ENCODE results near the gene JAKMIP2.
A peak's percentile ranks its signal among the peaks of the same experiment; 100 is the strongest.
"Not testable (repeated sequence)": the region's sequence is repeated elsewhere in the genome, so short reads cannot be mapped to it uniquely, and the experiment has no call there.

The JAKMIP2 gene

DNA sequence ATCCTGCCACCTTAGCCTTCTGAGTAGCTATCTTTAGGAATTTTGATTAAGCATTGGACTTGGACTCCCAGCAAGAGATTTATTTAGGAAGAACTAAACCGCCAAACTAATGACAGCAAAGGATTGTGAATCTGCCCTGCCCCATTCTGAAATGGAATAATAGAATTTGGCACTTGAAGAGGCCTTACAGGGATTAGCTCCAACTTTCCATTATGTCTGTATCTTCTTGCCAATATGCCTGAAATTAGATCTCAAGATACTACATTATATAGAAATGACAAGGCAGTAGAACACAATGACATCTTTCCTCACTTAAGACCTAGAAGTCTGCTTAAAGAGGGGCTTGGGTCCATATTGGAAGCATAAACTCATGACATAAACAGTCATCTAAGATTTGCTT is 195.7 kb downstream of the JAKMIP2 start:
- DNase-seq: no peak

DNA sequence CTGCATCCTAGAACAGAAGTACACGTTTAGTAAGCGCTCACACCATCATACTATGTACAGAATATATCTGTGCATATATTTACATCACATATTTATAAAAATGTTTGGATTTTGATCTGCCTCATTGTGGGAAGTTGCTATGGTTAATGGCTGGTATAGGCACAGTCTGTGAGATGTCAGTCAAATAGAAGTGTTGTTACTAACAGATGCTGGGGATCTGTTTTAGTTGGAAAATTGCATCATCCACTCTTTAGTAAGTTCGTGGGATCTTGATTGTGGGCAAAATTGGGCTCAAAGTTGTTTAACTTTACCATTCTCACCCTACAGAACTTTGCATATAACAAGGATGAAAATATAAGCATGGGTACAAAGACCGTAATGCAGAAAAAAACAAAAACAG is 196.3 kb downstream of the JAKMIP2 start:
- DNase-seq: no peak

DNA sequence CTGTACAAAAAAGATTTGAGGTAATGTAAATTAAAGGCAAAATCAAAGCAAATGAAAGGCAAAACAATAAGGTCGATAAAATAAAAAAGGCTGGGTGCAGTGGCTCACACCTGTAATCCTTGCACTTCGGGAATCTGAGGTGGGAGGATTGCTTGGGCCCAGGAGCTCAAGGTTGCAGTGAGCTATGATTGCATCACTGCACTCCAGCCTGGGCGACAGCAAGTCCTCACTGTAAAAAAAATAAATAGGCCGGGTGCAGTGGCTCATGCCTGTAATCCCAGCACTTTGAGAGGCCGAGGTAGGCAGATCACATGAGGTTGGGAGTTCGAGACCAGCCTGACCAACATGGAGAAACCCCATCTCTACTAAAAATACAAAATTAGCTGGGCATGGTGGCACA is 200.3 kb downstream of the JAKMIP2 start:
- not testable (repeated sequence) for DNase-seq

DNA sequence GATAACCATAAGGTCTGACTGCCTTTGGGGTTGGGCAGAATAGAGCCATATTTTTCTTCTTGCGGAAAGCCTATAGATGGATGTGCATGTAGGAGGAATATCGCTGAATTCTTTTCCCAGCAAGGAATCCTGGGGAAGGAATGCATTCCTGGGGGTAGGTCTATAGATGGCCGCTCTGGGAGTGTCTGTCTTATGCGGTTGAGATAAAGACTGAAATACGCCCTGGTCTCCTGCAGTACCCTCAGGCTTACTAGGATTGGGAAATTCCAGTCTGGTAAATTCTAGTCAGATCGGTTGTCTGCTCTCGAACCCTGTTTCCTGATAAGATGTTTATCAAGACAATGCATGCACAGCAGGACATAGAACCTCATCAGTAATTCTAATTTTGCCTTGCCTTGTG is 202.1 kb downstream of the JAKMIP2 start:
- DNase-seq: not testable (repeated sequence)

DNA sequence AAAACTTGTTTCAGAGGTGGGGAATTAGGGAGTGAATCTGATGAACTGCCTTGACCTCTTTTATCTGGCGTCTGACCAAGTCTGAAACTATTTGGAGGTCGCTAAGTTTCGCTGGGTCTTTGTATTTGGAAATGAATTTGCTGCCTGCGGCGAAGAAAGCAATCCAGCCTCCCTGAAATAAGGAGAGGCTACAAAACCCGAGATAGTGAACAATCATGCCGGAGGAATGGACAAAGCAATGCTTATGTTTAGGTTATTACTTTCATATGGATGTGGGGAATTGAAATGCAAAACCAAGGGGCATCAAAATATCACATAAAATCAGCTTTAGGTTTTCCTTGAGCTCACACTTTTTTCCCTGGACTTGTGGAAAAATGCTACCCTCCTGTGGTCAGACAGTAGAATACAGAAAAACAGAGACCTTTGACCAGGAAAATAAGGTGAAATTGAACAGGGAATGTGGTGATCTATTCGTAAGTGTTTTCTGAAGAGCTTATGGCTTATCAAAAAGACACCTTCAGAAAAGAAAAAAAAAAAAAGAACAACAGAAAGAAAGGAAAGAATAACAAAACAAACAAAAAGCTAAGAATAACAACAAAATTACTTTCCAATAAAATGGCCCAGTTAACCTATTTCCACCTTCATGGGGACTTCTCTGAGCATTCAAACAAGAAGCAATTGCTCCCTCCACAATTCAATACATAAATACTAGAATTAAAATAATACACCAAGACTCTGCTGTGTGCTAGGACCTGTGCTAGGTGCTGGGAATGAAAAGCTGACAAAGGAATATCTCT is 204.1 kb downstream of the JAKMIP2 start:
- DNase-seq: no peak

DNA sequence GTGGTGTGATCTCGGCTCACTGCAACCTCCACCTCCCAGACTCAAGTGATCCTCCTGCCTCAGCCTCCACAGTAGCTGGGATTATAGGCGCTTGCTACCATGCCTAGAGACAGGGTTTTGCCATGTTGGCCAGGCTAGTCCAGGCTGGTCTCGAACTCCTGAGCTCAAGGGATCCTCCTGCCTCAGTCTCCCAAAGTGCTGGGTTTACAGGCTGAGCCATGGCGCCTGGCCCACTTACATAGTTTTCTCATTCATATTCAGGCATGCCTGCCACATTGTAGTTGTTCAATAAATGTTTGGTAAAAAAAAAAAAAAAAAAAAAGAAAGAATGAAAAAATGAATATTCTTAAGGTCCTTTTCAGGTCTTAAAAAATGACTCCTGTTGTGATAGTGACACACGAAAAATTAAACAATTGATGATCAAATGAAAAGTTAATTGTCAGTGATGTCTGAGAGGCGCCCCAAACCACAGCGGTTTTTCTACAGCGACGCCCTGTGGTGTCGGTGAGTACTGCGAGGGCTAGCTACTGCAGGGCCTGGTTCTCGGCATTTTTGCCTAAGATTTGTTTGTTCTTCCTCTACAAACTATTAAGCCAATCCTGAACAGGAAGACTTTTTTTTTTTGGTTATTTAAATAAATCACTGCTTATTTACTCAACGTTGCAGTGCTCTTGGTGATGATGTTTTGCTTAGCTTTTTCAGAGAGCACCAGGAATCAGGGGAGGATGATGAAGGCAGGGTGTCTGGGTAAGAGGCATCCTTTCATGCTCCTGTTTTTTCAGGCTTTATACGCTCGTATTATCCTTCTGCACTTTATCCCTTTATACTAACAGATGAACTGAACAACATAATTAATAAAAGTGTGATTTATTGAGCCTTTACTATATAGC is 205.6 kb downstream of the JAKMIP2 start:
- DNase-seq: no peak

DNA sequence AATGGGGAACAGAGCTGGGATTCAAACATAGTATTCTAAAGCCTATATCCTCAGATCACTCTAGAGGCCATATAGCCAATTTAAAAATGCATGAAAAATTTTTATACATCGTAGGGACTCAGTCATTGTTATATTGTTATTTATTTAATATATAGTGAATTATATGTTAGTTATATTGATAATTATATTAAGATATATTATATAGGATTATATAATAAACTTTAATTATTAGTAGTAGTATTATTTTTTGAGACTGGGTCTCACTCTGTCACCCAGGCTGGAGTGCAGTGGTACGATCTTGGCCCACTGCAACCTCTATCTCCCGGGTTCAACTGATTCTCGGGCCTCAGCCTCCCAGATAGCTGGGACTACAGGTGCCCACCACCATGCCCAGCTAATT is 206.9 kb downstream of the JAKMIP2 start:
- no peak for DNase-seq

DNA sequence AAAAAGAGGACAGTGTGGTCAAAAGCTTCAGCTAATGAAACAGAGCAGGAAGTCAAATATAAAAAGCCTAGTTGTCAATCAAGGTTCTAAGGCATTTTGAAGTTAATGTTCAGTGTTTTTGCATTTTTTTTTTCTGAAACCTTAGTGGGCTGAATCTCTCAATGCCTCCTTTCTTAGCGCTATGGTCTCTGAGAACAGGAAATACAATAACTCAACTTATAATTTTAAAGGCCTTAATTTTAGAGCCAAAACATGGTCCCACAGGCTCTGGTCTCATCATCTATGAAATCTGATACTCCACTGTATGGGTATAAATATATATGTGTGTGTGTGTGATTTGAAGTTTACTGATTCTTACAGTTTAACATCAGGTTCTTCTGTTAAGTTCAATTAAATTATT is 209.3 kb downstream of the JAKMIP2 start:
- DNase-seq: no peak

DNA sequence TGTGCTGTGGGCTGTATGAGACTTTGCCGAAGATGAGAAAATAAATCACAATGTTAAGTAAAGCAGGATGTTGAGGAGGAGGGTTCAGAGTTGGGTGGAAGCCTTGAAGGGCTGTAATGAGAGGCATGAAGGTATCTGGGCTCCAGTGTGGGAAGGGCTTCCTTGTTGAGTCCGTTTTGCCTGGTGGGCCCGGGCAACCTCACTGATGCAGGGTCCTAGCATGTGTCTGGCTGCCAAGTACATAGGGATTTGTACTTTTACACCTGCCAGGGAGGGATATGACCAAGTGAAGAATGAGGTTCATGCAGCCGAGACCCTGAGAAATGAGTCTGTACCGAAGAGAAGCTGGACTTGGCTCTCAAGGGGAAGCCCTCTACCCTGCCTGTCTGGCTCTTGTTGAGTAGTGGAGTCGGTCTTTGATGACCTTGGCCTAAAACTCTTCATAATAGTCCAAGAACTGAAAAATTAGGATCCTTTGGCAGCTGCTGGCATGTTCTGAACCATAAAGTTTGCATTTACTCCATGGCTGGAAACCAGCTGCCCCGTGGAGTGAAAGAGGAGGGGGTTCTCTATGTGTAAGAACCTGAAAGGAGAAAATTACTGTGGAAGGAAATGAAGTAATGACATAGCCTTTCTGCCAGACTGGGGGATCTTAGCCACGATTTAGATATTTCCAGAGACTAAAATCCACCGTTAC is 213.7 kb downstream of the JAKMIP2 start:
- no peak for DNase-seq

DNA sequence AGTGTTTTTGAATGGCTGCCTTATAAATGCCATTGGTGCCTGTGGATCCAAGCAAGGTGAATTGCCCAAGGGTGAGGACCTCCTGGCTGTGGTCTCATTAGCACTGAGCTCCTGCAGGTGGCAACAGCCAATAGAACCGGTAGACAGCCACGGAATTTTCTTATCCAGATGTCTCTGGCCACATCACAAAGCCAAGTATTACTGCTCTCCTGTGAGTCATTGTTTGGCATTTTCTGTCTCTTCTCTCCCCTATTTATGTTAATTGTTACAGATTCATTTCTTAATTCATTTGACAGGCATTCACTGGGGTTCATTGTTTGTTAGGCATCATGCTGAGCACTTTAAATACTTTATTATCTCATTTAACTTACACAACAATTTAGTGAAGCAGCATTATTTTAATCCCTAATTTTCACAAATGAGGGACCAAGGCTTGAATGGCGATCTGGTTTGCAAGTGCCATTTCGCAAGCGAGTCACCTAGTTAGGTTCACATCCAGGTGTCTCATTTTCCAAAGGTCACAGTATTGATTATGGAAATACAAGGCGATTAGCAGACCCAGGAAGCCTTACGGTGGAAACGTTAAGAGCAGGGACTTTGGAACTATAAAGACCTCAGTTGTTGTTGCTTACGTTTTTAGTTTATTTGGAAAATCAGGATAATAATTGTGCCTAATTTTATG is 214.5 kb downstream of the JAKMIP2 start:
- no peak for DNase-seq

DNA sequence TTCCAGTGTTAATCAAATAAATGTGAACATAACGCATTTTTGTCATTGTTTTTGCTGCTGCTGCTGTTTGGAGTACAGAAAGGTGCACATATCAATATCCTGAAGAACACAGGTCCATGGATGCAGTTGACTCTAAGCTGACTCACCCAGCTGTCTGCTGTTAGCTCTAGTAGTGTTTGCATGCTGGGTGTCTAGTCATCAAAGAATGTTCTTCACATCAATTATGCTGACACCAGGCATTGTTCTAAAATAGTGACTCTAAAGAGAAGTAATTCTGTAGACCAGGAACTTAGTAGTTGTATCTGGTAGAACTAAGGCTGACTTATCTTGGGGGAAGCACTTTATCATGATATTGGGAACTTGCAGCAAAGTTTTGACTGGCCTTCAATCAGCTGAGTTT is 217.0 kb downstream of the JAKMIP2 start:
- DNase-seq: no peak

DNA sequence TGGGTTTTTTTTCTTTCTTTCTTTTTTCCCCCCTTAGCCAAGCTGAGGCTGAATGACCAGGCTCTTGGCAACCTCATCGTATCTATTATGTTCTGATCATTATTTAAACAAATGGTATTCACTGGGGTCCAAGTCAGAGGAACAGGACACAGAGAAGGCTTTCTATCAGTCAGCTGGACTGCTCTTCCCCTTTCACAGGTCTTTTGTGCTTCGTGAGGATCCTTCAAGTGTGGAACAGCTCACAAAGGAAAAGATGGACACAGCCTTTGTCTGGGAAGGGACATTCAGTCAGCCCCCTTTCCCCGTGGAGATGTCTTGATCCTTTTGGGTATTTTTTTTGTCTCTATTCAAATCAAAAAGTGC is 218.4 kb downstream of the JAKMIP2 start:
- no peak for DNase-seq

DNA sequence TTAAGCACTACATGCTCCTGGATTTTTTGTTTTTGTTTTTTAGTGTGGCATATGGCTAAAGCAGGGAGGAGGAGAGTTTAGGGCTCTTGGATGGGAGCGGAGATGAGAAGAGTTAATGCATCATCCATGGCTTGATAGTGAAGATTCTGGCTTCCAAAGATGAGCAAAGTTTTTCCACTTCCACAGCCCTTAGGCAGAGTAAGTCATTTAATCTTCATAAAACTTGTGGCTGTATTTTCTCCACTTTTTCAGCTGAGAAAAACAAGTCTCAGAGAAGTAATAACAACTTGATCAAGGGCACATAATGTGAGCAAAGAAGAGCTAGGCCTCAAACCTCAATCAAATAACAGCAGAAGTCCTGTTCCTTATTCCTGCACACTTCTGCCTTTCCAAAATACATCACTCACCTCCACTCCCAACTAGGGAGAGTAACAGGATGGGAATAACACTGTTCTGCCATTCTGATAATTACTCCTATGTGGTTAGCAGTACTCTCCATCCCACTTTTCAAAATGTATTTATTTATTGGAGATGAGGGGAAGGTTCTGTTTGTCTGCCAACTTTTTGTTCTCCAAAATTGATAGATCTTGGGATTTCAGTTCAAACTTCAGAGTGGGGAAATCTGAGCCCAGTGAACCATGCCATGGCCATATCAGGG is 218.9 kb downstream of the JAKMIP2 start:
- no peak for DNase-seq

DNA sequence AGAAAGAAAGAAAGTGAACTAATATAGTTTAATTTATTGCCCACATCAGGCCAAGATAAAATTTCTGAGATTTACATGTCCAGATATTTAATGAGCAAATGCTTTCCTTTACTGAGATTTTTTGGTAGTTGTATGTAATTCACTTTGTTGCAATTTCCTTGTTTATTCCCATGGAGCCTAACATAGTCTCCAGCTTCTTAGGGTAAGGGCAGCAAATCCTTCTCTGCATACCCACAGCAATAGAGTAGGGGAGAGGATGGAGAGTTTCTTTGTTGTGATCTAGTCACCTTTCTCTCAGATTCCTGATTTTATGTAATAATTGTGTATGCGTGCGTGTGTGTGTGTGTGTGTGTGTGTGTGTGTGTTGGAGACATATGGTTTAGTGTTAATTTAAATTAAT is 221.1 kb downstream of the JAKMIP2 start:
- DNase-seq: no peak

DNA sequence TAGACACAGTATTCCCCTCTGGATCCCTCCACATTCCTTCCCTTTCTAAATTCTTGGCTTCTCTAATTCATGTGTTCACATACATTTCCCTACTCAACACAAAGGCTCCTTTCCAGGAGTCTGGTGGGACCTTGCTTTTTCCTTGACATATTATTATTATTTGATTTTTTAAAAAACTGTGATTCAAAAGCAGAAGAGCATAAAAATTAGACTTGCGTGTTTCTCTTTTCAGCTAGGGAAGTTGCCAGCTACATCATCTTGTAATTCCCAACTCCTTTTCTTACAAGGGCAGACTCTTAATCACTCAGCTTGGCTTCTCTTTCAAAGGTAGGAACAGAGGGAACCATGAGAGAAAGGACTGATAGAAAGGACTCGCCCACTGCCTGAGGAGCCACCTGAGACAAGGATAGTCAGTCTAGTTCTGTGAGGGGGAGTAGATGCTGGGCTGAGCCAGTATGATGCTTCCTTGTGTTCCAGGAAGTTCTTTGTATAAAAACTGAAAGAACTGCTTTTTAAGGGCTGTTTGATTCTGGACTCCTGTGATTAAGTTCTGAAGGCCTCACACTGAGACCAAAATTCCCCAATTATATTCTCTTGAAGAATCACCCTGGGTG is 221.7 kb downstream of the JAKMIP2 start:
- DNase-seq: no peak

DNA sequence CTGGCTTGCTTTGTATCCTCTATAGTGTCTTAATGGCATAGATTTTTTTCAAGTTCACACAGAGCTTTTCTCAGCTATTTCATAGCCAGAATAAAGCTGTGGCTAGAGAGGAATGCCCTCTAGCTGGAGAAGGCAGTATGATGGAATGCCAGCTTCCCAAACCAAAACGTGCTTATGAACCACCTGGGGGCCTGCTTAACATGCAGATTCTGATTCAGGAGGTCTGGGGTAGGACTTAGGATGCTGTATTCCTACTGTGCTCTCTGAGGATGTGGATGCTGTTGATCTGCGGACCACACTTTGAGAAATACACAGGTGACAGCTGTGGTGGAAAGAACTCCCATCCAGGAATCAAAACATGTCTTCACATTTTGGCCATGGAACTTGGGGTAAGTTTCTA is 222.8 kb downstream of the JAKMIP2 start:
- no peak for DNase-seq

DNA sequence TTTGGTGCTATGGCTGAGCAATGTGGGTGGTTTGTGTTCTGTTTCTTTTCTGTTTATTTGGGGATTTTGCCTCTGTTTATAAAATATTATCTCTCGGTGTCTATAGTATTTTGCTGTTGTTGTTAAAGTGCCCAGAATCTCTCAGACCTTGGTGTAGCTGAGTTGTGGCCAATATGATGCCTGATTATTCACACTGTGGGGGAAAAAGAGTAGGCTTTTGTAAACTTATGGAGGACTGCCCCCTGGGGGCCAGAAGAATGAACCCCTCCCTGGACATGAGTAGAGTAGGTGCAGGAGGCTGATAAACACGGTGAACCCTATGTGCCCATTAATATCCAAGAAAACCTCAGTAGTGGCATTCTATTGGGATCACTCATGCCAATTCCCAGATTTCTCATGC is 223.7 kb downstream of the JAKMIP2 start:
- peak; percentile 21 for DNase-seq

DNA sequence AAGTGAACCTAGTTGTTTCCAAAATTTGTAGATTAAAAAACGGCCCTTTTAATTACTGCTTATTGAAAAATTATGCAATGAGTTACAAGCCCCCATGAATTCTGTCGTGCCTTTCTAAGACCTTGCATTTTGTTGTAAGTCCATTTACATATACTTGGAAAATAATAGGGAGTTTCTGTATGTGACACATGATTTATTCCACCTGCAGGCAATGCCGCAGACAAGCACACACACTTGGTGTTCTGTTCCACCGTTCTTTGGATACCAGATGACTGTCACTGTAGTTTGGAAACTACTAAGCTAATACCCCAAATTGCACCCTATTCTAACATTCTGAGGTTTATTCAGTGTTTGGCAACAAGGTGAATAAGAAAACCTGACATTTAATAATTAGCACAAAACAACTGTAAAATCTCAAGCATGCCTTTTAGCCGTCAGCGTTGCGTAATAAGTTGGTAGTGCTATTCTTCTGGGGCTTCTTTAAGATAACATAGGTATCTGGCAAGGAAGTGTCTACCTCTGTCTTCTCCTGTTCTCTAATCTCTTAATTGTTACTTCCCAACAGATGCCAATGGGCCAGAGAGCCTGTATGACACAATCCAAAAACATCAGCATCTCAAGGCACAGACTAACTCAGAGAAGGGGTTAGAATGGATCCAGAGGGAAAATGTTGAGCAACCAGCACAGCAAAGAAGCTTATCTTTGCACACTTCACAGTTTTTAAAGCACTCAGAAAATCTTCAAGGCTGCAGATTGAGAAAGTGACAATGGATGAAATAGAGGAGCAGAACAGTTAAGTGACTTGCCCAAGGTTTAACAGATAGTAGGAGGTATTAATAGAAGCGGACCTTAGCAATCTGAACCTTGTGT is 224.4 kb downstream of the JAKMIP2 start:
- DNase-seq: no peak

DNA sequence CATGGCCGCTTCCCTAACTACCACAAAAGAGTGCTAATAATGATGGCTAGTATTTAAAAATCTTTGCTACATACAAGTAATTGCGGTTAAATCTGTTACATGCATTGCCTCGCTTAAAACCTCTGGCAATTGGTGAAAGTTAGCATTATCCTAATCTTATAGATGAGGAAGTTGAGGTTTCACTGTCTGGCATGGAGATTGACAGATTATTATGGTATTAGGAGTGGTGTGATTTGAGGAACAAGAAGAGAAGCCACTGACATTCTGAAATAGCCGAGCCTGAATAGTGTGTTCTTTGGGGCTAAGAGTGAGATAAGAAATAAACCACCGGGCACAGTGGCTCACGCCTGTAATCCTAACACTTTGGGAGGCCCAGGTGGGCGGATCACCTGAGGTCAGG is 227.4 kb downstream of the JAKMIP2 start:
- no peak for DNase-seq

DNA sequence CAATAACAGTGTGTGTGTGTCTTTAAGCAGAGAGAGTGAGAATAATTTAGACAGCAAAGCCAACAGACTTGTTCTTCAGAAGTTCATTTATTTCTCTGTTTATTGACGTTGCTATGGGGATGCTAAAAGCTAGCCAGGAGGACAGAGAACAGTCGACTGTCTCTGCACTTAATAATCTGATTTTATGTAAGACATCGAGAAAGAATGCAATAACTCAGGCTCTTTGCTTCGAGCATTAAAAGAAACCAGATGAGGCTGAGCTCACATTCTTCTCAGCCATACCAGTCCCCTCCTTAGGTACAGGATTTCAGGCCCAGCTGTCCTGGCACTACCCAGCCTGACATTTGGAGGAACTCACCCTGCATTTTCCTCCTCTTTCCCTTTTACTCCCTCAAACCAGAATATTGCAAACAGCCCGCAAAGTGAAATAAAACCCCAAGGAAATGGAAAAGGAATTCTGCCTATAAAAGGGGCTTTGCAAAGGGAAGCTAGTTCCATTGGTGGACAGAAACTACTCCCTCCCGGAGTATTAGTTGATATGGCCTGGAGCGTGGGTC is 228.2 kb downstream of the JAKMIP2 start:
- DNase-seq: no peak

DNA sequence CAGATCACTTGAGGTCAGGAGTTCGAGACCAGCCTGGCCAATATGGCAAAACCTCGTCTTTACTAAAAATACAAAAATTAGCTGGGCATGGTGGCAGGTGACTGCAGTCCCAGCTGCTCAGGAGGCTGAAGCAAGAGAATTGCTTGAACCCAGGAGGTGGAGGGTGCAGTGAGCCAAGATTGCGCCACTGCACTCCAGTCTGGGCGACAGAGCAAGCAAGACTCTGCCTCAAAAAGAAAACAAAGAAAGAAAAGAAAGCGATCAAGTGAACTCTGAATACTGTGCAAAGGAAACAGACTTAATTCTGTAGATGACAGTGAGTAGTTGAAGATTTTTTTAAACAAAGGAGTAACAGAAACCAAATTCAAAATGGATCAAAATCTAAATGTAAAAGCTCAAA is 228.7 kb downstream of the JAKMIP2 start:
- not testable (repeated sequence) for DNase-seq

Measured in NCI-H524 treated with DMSO at 0.1 percent for 48 hours (cell line).